Measurements from ENCODE around the gene EHD2.

DNA sequence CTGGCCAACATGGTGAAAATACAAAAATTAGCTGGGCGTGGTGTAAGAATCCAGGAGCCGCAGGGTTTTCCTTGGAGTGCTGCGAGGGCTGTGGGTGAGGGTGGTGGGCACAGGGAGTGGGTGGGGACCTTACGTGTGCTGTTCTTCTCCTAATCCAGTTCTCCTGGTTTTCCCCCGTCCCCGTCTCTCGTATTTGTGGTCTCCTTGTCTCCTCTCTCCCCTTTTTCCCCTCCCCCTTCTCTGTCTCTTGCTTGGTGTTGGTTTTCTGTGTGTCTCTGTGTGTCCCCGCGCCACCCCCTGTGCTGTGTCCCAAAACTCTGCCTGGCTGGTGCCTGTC lies 67.0 kb downstream of the EHD2 start:
- TF ChIP-seq, protein P1, sequence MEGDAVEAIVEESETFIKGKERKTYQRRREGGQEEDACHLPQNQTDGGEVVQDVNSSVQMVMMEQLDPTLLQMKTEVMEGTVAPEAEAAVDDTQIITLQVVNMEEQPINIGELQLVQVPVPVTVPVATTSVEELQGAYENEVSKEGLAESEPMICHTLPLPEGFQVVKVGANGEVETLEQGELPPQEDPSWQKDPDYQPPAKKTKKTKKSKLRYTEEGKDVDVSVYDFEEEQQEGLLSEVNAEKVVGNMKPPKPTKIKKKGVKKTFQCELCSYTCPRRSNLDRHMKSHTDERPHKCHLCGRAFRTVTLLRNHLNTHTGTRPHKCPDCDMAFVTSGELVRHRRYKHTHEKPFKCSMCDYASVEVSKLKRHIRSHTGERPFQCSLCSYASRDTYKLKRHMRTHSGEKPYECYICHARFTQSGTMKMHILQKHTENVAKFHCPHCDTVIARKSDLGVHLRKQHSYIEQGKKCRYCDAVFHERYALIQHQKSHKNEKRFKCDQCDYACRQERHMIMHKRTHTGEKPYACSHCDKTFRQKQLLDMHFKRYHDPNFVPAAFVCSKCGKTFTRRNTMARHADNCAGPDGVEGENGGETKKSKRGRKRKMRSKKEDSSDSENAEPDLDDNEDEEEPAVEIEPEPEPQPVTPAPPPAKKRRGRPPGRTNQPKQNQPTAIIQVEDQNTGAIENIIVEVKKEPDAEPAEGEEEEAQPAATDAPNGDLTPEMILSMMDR (IDR thresholded peaks at IDR 0.05) = no peak
- no peak for TF ChIP-seq POLR2A (IDR thresholded peaks at IDR 0.05)
